NCI-H526 treated with DMSO at 0.1 percent for 48 hours (cell line): ENCODE measurements around the gene ZNF628.

ENCODE experiments used
- DNase-seq: peaks from one replicate; lab custom pipeline; 2025; lab: John Stamatoyannopoulos, UW

ZNF628 gene

GRCh38 chr19:55465460-55466240 is 10.8 kb upstream of the ZNF628 start:
- no peak for DNase-seq

- no peak for DNase-seq
Measured at GRCh38 chr19:55466241-55466614, 10.2 kb upstream of the ZNF628 start.

GRCh38 chr19:55467236-55468053 is 9.0 kb upstream of the ZNF628 start:
- DNase-seq = no peak

GRCh38 chr19:55468054-55468393 is 8.4 kb upstream of the ZNF628 start:
- DNase-seq = no peak

GRCh38 chr19:55471266-55471665 is 5.2 kb upstream of the ZNF628 start:
- no peak for DNase-seq

GRCh38 chr19:55472463-55472862 is 4.0 kb upstream of the ZNF628 start:
- no peak for DNase-seq

- no peak for DNase-seq
Measured at GRCh38 chr19:55473225-55474012, 3.0 kb upstream of the ZNF628 start.

- DNase-seq = no peak
Measured at GRCh38 chr19:55474269-55475265, 1.9 kb upstream of the ZNF628 start.

- DNase-seq = no peak
Measured at GRCh38 chr19:55477905-55478304, 1.5 kb downstream of the ZNF628 start.

- no peak for DNase-seq
Measured at GRCh38 chr19:55478364-55478763, 1.9 kb downstream of the ZNF628 start.

- no peak for DNase-seq
Measured at GRCh38 chr19:55479045-55479444, 2.6 kb downstream of the ZNF628 start.

GRCh38 chr19:55479451-55480230 is 3.2 kb downstream of the ZNF628 start:
- DNase-seq = no peak

GRCh38 chr19:55481148-55481793 is 4.9 kb downstream of the ZNF628 start:
- no peak for DNase-seq

- no peak for DNase-seq
Measured at GRCh38 chr19:55481794-55482155, 5.4 kb downstream of the ZNF628 start.

GRCh38 chr19:55482156-55482961 is 5.9 kb downstream of the ZNF628 start:
- no peak for DNase-seq

GRCh38 chr19:55482967-55483705 is 6.7 kb downstream of the ZNF628 start:
- no peak for DNase-seq

- DNase-seq = no peak
Measured at GRCh38 chr19:55483706-55484592, 7.5 kb downstream of the ZNF628 start.
